Right renal cortex interstitium (tissue), 3 donors: ENCODE data around the gene SLC5A7. TPM values are rescaled to one million over a fixed set of nuclear protein-coding genes. Genes with fewer than 3 reads are reported as not detected.

Experiments
- DNase-seq, 3 donors: peaks; one replicate each; pipeline ENCODE4 v3.0.0-alpha.2; 2013; ENCODE audit warnings: low read depth in 3 of 3, low spot score in 2 of 3
- polyA plus RNA-seq, 3 donors: library from polyadenylated mRNA; unstranded; fragments of 120-200 nt; gene quantifications; one replicate each; pipeline ENCODE4 v1.2.1, GENCODE V29; 2013; ENCODE audit not compliant: insufficient read length in 3 of 3

The SLC5A7 gene
- polyA plus RNA-seq = under 1 TPM; 0.44 to 0.76 (median 0.64) TPM

DNA sequence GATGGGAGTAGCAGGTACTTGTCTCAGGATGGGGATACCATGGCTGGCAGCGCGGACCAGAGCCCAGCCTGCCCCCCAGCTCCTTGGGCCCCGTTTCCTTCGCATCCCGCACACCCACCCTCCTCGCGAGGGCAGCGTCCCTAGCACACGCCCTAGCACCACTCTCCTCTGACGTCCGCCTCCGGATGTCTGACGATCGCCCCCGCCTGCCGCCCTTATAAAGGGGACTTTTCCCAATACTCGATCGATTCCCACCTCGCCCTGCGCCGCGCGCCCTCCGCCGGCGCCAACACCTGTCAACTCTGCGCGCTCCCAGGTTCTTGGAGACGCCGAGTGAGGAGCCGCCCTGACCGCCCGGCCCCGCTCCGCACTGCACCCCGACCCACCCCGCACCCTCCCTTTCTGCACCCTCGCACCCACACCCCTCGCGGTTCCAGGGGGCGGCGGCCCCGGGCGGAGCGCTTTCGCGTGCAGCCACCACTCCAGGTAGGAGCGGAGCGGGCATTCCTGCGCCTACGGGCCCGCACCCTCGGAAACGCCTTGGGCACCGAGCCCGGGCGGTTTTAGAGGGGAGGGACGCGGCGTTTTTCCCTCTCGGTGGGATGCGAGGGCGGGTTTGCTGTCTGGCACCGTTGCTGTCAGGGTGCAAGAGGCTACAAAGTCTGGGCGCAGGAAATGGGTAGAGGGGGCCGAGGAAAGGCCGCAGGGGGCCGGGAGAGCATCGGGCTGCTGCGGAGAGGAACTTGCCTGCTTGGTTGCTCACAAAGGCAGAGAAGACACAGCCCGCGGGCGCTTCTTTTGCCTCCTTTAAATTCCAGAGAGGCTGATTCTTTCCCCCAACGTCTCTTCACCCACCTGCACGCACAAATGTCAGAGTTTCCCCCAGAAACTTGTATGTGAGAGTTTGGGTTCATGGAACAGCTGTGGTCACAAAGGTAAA, at the start of gene SLC5A7:
Gene SLC5A7 (plus strand): TSS at position 247 of the 940 bp plus-strand sequence. CDS start 1,632 bp downstream, outside the sequence.
- DNase-seq = no peak

DNA sequence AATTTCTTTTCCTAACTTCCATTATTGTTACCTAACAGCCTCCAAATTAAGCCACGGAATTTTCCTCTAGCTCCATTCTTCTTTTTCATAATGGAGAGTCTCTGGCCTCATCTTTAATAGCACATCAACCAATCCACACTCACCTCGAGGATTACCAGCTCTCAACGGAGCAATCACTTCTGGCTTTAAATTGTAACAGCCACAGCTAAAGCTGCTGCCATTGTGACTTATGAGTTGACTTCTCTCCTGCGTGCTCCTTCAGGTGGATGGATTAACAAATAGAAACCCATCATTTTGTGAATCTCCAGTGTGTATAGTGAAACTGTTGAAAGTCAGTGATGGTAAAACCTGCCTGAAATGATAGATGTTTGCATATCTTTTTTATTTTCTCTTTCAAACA, 24.9 kb upstream of the SLC5A7 start:
- no peak for DNase-seq

DNA sequence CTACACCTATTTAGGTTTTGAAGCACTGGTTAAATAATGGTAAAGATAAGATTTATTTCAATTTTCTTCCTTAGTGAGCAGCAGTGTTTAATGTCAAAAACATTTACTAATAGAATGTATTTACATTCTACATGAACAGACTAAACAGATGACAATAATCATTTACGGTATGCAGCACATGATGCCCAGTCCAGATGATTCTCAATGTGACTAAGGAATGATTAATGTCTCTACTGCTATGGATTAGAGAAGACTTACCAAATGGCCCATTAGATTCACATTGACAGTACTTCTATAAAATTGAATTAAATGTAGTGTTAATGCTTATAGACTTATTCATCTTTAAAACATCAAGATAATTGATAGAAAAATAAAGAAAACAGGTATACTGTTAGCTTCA, 22.1 kb upstream of the SLC5A7 start:
- no peak for DNase-seq

DNA sequence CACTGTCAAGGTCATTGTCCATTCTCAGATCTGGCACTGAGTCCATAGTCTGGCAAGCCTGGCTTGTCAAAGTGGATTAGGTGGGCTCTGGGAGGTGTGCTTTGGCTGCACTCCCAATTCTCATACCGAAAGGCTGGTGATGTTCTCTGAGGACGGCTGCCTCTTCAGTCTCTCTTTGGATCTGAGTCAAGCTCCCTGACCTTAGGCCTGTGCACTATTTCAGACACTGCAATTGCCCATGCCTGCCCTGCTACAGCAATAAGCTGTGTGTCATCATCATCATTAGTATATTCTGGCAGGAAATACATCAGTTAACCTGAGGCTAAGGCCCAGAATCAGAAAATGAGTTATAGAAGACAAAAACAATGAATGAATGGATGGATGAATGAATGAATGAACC, 1.6 kb upstream of the SLC5A7 start:
- DNase-seq = no peak

DNA sequence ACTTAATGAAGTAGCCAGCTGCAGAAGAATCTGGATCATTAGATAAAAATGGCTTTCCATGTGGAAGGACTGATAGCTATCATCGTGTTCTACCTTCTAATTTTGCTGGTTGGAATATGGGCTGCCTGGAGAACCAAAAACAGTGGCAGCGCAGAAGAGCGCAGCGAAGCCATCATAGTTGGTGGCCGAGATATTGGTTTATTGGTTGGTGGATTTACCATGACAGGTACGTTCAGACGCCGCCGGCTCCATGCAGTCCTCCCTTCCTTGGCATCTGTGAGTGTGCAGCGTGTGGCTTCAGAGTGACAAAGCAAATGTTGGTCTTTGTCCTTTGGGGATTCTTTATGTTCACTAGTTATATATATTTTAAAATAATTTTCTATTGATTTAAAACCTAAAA, 1.8 kb downstream of the SLC5A7 start:
- DNase-seq = no peak

DNA sequence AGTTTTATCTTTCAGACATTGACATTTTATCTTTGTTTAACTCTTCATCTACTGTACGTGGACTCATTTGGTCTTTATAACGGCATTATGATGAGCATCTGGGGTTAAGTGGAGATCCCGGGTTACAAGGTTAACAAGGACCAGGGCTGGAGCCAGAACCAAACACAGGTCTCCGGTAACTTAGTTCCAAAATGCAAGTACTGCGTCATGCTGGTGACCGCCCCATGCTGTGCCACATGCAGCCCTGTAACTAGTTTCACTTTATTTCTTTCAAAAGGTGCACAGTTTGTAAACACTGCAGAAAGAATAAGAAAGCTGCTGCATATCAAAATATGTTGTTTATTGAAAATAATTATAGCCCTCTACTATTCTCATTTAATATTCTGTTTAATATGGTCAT, 3.1 kb downstream of the SLC5A7 start:
- no peak for DNase-seq

DNA sequence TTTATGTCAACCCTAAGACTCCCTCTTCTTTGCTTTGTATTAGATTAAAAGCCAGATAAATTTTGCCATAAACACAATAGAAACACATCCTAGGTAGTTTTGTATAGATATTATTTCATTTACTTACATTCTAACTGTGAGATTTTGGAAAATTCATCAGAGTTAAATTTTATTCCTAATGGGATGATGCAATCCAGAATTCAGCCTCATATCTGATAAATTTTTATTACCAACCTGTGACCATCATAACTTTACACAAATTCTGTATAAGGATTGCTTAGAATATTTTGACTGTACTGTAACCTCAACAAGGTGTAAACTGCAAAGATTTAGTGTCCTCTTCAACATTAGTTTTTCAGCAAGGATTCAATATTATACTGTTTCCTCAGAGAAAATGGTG, 4.4 kb downstream of the SLC5A7 start:
- no peak for DNase-seq

DNA sequence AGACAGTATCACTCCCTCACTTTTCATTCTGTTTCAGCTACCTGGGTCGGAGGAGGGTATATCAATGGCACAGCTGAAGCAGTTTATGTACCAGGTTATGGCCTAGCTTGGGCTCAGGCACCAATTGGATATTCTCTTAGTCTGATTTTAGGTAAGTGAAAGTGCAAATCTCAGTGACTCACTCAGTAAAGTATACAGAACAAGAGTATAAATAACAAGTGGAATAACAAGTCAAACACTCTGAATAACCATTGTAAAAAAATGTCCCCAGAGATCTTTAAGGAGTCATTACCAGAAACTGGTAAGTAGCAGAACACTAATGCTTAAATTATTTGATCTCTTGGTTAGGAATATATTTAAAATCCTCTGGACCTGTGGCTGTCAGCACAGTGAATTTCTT, 5.7 kb downstream of the SLC5A7 start:
- DNase-seq = no peak

DNA sequence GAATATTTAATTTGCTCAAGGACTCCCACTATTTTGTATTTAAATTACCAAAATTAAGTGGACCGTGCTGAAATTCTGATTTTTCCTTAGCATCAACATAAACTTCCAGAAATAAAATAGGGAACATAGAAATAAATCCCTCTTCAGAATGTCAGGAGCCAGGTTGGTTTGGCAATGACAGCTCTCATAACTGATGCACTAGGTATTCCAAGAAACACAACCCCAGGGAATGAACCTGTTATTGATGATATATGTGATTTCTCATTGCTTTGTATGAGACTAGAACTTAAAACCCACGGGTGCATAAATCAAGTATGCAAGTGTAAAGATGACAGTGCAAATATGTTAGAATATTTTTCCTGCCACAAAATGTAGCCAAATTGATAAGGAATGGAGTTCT, 12.8 kb downstream of the SLC5A7 start:
- DNase-seq = no peak

DNA sequence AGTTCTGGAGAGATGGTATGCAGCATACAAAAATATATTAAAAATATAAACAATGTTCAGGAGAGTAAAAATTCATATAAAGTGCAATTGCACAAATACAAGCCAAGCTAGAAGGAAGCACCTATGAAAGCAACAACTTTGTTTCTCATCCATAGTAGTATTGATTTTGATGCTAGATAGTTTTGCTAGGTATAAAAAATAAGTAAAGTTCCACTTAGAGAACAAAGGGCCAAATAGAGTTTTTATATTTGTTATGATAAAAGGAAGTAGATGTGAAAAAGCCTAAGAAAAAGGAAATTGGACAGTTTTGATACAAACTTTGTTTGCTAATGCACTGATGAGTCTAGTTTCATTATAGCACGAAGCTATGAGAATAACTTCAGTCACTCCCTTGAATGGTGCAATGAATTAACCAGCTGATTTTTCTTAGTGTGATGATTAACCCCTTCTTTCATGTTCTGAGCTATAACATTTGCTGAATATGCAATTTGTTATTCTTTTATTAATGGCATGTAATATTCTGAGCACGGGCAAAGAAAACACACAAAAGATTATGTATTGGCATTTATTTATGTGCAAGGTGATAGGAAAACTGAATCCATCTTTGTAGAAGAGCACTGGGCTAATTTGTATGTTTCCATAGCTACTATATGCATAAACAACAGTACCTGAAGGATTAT, 24.7 kb downstream of the SLC5A7 start:
- DNase-seq = no peak

DNA sequence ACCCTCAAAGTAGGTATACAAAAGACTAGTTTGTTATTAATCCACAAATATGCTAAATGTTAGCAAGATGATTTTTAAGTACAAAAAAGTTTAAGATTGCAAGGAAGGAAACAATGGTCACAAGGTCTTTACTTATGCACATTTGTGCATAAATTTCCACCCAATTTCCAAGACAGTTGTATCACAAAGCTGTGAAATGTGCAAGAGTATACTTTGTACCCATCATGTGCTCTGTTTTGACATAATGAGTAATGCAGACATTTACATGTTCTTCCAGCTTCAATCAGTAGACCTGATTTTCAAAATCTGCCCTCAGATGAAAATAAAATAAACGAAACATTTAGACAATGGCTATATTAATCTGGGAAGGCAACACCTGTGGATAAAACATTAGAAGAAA, 27.0 kb downstream of the SLC5A7 start:
- DNase-seq = no peak

DNA sequence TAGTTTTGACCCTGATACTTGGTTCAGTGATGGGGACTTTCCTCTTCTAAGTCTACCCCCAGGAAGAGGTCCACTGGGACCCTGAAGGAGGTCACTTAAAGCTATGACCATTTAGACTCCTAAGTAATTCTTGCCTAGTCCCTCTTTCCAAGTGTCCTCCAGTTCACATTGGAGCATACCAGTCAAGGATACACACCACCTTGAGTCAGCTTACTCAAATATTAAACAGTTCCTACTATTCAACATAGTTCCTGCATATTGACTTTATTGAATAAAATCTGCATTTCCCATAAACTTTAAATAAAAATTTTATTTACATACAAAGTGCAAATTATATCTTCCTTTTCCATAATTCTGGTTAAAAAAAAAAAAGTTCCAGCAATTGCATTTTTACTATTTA, 36.3 kb downstream of the SLC5A7 start:
- DNase-seq = no peak

DNA sequence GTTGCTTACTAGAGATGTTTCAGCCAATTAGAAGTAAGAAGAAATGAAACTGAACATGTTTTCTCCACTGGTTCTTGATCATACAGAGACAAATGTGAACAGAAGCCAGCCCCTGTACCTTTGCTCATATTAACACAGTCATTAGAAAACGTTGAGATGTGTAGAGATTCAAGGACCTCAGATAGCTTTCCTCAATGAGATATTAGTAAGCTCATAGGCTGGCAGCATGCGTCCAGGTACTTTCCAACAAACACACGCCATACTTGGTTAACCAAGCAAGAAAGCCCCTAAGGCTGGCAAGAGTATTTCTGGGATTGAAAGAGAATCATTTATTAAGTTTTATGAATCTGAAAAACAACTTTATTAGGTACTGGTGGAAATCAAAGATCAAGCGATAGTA, 37.5 kb downstream of the SLC5A7 start:
- no peak for DNase-seq

DNA sequence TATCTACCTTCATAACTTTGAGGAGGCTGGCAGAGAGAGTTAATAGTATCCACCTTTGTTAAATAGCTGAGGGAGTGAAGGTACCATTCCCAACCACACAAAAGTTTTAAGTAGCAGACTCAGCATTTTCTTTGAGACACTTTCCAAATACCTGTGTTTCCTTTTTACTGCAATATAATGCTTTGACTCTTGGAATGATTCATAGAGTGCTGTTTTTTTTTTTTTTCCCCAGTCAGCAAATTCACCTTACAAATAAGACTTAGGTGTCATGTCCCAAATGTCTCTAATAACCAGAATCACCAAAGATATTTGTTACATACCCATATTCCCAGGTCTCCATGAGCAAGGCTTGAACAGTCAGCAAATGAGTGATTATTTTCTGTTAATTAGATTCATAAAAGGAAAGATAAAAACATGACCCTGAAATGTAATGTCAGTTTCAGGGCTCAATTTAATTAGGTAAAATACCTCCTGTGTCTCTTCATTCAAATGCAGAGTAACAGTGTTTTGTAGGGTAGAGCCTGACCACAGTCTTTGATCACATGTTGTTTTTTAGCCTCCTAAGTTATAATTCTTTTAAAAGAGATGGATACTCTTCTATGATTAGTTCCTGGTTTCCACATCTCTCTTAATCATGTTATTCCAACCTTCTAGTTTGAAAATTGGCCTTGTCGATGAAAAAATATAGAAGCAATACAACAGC, 39.9 kb downstream of the SLC5A7 start:
- no peak for DNase-seq

DNA sequence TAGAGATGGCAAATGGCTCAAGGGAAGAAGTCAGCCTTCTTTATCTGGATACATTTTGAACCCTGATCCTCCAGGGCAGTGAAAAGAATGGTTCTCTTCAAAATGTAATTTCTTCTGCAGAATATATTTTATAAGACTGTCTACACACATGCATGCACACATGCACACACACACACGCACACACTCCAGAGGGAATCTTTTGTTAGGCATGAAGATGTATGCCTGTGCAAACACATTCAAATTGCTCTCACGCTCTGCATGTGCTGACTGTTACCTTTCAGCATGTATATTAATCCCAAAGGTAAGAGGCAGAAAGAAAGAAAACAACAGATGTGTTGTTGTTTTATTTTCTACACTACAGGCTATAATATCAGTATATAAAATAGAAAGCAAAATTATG, 43.2 kb downstream of the SLC5A7 start:
- DNase-seq = no peak

DNA sequence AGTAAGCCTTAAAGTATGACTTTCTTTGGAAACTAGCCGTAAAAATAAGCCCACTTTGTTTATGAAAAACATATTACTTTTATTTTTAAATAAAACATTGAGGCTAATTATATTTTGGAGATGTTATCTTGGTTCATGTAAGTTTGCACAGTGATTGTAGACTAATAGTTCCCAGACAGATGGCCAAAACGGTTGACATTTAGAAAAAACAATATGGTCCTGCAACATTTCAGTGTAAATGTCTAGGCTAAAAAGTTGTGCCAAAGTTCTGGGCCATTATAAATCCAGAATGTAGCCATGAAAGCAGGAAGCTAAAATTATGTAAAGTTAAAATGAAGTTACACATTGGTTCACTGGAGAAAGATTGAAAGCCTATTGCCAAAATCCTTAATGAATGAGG, 43.6 kb downstream of the SLC5A7 start:
- no peak for DNase-seq

DNA sequence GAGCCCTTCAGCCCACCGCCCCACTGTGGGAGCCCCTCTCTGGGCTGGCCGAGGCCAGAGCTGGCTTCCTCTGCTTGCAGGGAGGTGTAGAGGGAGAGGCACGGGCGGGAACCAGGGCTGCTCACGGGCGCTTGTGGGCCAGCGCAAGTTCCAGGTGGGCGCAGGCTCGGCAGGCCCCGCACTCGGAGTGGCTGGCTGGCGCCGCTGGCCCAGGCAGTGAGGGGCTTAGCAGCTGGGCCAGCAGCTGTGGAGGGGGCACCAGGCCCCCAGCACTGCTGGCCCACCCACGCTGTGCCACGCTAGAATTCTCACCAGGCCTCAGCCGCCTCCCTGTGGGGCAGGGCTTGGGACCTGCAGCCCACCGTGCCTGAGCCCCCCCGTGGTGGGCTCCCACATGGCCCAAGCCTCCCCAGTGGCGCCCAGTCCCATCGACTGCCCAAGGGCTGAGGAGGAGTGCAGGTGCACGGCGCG, 45.2 kb downstream of the SLC5A7 start:
- DNase-seq = no peak

DNA sequence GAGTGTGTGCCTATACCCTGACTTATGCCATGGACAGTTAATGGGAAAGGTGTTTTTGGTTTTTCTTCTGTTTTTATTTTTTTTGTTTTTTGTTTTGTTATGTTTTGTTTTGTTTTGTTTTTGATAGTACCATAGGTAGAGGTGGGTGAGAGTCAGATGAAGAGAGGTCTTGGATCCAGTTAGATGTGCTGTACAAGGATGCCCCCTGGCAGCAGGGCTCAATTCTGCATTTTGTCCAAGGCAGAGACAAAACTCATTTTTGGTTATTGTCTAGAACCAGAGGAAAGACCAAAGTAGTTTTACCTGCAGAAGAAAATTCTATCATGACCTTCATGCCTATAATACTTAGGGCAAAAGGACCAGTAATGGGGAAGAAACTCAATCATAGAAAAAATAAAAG, 48.5 kb downstream of the SLC5A7 start:
- no peak for DNase-seq

DNA sequence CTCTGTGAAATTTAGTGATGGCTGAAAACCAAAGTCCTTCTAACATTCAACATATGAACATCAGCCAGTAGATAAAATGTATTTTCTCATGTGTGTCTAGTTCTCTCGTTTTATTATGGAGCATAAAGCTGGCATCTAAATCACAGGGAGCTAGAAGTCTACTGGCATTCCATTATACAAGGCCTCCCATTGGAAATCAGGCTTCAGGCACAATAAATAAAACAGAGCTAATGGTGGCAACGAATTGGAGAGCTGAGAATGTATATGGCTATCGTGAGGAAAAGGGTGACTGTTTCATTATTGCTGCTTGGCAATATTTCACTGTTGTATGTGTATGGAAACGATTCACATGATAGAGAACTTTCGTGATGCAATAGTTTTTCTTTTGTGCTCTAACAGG, 62.4 kb downstream of the SLC5A7 start:
- DNase-seq = no peak

DNA sequence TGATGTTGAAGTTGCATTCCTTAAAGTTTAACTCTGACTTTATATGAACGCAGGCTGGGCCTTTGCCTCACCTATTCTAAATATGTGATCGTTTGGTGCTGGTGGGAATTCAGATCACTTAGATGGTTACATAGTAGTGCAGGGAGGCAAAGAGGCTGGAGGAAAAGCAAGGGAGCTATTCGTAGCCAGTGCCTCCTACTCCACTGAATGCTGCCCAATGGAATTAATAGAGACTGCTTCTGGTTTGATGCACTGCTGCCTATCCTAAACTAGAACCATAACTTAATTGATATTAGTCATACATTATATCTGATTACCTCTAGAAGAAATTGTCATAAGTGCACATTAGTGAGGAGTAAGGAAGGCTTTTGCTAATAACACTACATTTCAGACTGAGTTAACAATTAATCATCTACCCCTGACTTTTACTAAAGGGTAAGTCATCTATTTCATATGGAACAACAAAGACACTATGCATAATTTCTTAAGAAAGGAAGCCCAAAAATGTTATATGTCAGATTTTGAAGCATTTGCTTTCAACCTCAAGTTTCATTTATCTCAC, 72.3 kb downstream of the SLC5A7 start:
- no peak for DNase-seq

DNA sequence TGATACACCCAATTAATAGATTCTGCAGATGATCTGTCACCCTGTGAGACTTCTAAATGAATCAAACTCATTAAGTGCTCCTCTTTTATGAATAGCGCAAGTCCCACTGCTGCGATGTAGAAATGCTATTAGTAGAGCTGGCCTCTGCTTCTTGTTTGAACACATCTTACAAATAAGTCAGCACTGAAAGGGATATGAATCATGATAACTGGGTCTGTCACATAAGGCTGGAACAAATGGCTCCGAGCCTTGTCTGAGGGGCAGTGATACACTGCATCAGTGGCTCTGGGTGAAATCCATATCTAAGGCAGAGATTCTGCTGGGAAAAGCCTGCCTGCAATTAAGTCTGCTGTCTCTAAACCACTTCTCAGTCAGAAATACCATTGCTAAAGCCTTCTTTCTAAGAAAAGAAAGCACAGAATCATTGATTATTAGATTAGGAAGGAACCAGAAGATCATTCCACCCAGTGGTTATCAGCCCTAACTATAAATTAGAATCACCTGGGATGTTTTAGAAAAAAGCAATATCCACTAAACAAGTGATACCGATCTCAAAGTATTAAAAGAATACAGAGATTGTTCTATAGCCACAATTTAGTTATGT, 75.2 kb downstream of the SLC5A7 start:
- DNase-seq = no peak
